ENCODE data around the gene C1QTNF8.

DNA sequence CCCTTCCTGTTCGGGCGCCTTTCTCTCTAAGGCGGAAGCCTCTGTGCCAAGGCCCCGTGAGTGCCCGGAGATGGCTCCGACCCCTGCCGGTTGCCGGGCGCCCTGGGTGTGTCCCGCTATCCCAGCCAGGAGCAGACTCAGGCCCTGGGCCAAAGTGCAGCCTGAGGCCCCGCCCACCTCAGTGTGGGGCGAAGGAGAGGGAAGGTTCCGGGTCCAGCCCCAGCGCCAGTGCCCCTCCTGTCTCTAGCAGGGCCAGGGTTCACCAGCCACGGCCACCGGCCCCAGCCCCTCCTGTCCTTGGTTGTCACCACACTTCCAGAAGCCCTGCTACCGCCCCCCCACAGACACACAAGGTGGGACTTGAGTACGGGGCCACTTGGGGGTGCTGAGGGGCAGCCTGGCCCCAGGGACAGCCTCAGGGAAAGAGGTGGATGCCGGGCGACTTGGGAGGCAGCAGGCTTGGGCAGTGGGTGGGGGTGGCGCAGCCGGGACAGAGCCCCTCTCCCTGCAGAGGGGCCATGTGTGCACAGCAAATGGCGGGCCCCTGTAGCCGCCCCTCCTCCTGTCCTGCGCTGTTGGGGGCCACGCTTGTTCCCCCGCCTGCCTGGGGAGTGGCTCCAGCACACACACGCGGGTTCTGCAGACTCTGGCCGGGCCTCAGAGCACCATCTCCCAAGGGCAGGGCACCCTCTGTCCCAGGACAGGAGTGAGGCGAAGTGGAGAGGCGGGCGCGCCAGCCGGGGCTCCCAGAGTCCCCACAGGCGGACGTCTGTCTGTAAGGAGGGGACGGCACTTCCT is 6.0 kb downstream of the C1QTNF8 start:
- no peak for TF ChIP-seq CTCF (IDR thresholded peaks at IDR 0.05)
- TF ChIP-seq EZH2 (IDR thresholded peaks at IDR 0.05; ENCODE audit: borderline replicate concordance, insufficient read depth, low read depth, low read length, poor library complexity, severe bottlenecking) = no peak

Measured in B cell (primary cell).